AG09309 (cell line): ENCODE data around the gene GPR82.

Experiments used
- DNase-seq: peaks from one replicate; pipeline ENCODE4 v3.0.0-alpha.2; 2010; ENCODE audit warnings: low read depth
- H3K4me3 ChIP-seq: 2 replicates; pipeline ENCODE4 v1.5.1; 2011; ENCODE audit warnings: mild to moderate bottlenecking, low read depth, low read length, moderate library complexity; ENCODE audit not compliant: control insufficient read depth
- CTCF ChIP-seq: IDR thresholded peaks from 2 replicates; pipeline ENCODE4 v1.5.1; 2011; ENCODE audit warnings: mild to moderate bottlenecking, low read depth, low read length, inconsistent platforms; ENCODE audit not compliant: insufficient read depth, control insufficient read depth; ENCODE audit errors: missing control alignments

Gene GPR82

GRCh38 chrX:41779030-41779564 lies 55.1 kb downstream of the GPR82 start:
- no peak for TF ChIP-seq CTCF
- DNase-seq: no peak
- H3K4me3 ChIP-seq: no peak overlapping the region
